ENCODE results near the gene NSD2.
A peak's percentile ranks its signal among the peaks of the same experiment; 100 is the strongest.
"Not testable (repeated sequence)": the region's sequence is repeated elsewhere in the genome, so short reads cannot be mapped to it uniquely, and the experiment has no call there.

Gene NSD2

GRCh38 chr4:1870578-1871443 is at the start of gene NSD2:
TSS of gene NSD2 (plus strand) at chr4:1871393. CDS start at chr4:1900655, 29,262 bp downstream.
- peak; percentile 85 for DNase-seq

GRCh38 chr4:1821679-1822567 is 49.3 kb upstream of the NSD2 start:
- no peak for DNase-seq

GRCh38 chr4:1822568-1823544 is 48.3 kb upstream of the NSD2 start:
- no peak for DNase-seq

GRCh38 chr4:1823545-1823932 is 47.7 kb upstream of the NSD2 start:
- DNase-seq, result no peak

GRCh38 chr4:1824746-1825145 is 46.4 kb upstream of the NSD2 start:
- no peak for DNase-seq

- no peak for DNase-seq
Measured at GRCh38 chr4:1825326-1825725, 45.9 kb upstream of the NSD2 start.

- no peak for DNase-seq
Measured at GRCh38 chr4:1826531-1827350, 44.5 kb upstream of the NSD2 start.

GRCh38 chr4:1830234-1830633 is 41.0 kb upstream of the NSD2 start:
- no peak for DNase-seq

- DNase-seq, result no peak
Measured at GRCh38 chr4:1830642-1831228, 40.5 kb upstream of the NSD2 start.

GRCh38 chr4:1831331-1831730 is 39.9 kb upstream of the NSD2 start:
- no peak for DNase-seq

GRCh38 chr4:1832690-1833089 is 38.5 kb upstream of the NSD2 start:
- no peak for DNase-seq

- no peak for DNase-seq
Measured at GRCh38 chr4:1833307-1834046, 37.7 kb upstream of the NSD2 start.

- no peak for DNase-seq
Measured at GRCh38 chr4:1834047-1834775, 37.0 kb upstream of the NSD2 start.

- DNase-seq, result not testable (repeated sequence)
Measured at GRCh38 chr4:1835836-1836235, 35.4 kb upstream of the NSD2 start.

GRCh38 chr4:1836650-1837049 is 34.5 kb upstream of the NSD2 start:
- no peak for DNase-seq

GRCh38 chr4:1837069-1837468 is 34.1 kb upstream of the NSD2 start:
- no peak for DNase-seq

GRCh38 chr4:1839282-1839681 is 31.9 kb upstream of the NSD2 start:
- no peak for DNase-seq

GRCh38 chr4:1841201-1841886 is 29.8 kb upstream of the NSD2 start:
- no peak for DNase-seq

- no peak for DNase-seq
Measured at GRCh38 chr4:1841887-1842210, 29.3 kb upstream of the NSD2 start.
